HG03095 (cell line): ENCODE results near the gene MIPEP.

Experiments
- ATAC-seq: cut with Tn5 transposase; IDR thresholded peaks from one replicate; pipeline ENCODE4 v1.9.1; 2021; ENCODE audit warnings: moderate library complexity; ENCODE audit not compliant: unreplicated experiment

The MIPEP gene

DNA sequence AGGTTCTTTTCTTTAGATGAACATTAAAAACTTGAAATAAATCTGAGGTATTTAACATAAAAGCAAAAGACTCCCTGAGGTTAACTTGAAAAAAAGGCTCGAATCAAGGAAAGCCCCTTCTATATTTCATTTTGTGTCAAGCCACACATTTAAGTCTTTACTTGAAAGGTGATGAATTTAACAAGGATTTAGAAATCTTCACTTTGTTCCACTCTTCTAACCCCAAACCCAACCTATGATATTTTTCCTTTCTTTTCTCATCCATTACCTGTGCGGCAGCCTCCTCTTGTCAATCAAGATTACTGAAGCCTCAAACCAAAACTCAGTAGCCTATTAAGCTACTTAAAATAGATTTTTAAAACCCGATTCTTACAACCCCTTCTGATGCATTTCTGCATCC is 33.8 kb downstream of the MIPEP start:
- ATAC-seq: no peak

GRCh38 chr13:23852351-23852750 is 36.8 kb downstream of the MIPEP start:
- ATAC-seq: no peak

GRCh38 chr13:23851106-23851505 is 38.1 kb downstream of the MIPEP start:
- no peak for ATAC-seq

DNA sequence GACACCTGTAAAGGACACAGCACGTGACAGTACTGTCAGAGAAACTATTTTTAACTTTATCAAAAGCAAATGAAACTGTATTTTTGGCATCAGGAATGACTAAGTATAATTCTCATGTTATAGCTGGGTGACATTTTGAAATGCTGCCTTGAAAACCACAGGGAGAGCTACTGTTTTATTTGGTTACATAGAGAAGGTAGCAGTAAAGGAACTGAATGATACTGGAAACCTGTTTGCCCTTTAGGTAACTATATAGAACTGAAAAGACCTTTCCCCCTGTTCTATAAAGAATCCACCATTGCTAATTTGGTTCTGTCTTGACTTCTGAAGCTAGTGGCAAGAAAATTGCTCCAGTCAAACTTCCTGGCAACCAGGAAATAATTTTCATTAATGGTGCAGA is 39.1 kb downstream of the MIPEP start:
- no peak for ATAC-seq

DNA sequence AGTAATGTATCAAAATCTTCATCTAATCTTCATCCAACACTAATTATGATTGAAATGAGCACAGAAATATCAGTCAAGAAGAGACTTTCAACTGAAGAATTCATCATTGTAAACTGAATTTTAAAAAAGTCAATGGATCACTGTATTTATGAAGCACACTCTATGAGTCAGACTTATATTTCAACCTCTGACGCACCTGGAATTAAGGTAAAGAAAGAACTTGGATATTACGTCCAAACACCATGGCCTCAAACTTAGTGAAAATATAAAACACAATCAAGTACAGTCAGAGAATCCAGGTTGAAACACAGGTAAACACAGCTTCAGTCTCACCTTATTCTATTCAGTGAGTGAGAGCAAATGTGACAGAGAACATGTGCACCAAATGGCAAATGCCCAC is 39.5 kb downstream of the MIPEP start:
- no peak for ATAC-seq

GRCh38 chr13:23848646-23849141 is 40.5 kb downstream of the MIPEP start:
- ATAC-seq: no peak

GRCh38 chr13:23848019-23848418 is 41.2 kb downstream of the MIPEP start:
- ATAC-seq: no peak

DNA sequence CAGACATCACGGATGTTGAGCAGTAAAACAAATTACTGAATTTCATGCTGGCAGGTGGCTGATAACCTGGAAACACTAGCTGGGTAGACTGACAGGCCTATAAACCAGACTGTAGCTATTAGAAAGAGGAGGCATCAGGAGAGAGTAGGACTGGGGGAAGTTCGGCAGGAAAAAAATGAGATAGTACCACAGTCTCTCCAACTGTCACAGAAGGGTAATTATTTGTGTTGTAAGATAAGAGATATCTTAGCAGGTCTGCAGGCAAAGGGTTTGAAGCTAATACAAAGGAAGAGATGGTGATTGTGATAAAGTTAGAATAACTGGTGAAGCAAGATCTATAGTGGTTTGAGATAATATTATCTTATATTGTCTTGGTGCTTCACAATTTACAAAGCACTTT is 41.7 kb downstream of the MIPEP start:
- no peak for ATAC-seq

GRCh38 chr13:23845105-23845725 is 44.0 kb downstream of the MIPEP start:
- ATAC-seq: no peak

DNA sequence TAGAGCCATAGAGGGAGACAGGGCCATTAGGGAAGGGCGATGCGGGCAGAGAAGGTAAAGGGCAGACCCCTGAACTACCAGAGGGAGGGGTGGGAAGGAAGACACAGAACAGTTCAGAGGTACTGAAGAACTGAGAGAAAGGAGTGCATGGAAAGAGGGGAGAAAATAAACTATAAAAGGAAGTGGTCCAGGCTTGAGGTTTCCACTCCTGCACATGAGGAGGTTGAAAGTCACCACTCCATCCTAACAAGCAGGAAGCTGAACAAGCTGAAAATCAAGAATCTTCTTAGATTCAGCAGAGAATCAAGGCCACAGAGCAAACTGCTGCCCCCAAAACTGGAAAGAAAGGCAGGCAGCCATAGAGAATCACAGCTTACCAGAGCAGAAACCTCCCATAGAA is 45.1 kb downstream of the MIPEP start:
- ATAC-seq: no peak

- no peak for ATAC-seq
These were observed 45.8 kb downstream of the MIPEP start for GRCh38 chr13:23843436-23843835.

DNA sequence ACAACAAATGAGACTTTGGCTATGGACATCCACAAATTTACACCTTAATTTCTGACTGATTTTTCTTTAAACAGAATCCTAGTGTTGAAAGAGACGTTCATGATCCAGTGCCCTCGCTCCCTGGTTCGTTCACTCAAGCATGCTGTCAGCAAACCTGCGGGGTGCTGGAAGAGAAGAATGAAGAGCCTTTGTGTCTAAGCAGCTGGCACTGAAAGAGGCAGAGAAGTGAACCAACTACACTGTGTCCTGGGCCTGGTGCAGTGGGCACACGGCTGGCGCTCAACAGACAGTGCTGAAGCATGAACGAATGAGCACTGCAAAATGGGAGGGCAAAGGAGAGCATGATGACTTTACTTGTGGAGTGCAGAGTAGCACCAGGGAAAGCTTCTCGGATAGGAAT is 46.8 kb downstream of the MIPEP start:
- no peak for ATAC-seq

GRCh38 chr13:23833733-23834611 is 55.2 kb downstream of the MIPEP start:
- ATAC-seq: no peak

DNA sequence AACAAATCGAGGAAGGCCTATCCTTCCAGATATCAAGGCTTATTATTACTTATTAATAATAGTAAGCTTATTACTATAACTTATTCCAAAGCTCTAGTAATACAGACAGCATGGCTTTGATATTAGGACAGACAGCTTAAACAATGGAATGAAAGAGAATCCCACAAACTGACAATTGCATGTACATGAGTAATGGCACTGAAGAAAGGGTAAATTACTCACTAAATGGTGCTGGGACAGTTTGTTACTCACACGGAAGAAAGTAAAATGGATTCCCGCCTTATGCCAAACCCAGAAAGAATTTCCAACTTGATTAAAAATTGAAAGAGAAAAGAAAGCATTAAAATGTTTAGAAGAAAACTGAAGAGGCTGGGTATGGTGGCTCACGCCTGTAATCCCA is 60.3 kb downstream of the MIPEP start:
- ATAC-seq: no peak

DNA sequence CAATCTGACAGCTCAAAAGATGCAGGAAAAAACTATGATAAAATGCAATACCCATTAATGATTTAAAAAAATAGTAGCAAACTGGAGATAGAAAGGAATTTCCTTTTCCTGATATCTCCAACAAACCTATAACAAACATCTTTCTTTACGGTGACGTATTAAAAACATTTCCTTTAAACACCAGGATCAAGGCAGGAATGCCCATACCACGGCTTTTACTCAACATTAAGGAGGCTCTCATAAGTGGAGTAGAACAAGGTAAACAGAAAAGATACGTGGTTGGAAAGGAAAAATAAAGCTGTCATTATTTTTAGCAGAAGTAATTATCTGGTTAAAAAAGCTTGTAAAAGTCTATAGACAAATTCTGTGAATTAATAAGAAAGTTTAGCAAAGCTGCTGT is 61.1 kb downstream of the MIPEP start:
- ATAC-seq: no peak

- no peak for ATAC-seq
These were observed 64.0 kb downstream of the MIPEP start for GRCh38 chr13:23825179-23825578.

- ATAC-seq: no peak
These were observed 64.8 kb downstream of the MIPEP start for GRCh38 chr13:23824371-23824770.

DNA sequence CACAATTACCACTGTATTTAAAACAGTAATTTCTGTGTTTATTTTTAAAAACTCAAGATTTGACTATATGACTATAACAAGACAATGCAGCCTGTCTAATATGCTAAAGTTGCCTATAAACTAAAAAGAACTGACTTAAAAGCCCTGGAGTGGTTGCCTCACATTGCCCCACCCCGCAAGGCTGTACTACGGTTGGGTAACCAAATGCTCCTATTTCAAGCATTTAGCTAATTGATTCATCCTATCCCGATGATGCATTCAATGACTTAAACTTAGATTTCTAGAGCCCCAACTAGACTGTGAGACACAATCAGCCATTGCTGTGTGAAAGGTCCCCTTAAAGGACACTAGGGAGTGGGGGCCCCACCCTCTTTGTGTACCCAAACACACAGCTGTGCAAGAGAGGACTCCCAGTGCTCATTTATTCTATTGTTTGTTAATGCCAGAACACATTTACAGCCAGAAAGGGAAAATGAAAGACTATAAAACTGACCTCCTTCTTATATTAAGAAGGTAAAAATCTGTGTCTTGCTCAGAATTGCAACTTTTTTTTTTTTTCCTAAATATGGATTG is 66.9 kb downstream of the MIPEP start:
- ATAC-seq: no peak

- ATAC-seq: no peak
These were observed 68.7 kb downstream of the MIPEP start for GRCh38 chr13:23820530-23820929.

DNA sequence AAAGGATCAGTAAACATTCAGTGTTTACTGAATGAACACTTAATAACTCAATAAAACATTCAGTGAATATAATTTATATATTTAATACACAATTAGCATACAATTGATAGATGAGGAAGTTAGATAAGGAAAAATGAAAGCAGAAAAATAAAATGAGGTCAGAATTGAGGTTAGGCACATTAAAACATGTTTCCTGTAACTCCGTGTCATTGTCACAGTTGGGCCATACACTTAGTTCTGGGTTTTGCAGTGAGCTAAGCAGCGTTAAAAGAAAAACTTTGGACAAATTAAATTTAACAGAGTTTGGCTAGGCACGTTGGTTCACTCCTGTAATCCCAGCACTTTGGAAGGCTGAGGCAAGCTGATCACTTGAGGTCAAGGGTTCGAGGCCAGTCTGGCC is 71.4 kb downstream of the MIPEP start:
- no peak for ATAC-seq

DNA sequence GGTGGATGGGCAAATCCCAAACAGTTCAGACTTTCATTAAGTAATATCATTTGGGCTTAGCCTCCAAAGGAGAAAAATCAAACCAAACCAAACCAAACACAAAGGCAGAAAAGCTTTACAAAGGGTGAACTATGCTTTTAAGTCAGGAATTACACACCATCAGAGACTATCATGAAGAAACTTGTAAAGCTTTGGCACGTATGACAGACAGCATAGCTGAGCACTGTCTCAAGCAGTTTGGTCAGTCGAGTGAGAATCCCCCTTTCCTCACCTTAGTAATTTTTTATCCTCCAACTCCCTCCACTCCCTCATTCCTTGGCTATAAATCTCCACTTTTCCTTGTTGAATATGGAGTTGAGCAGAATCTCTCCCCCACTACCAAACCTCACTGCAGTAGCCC is 72.1 kb downstream of the MIPEP start:
- no peak for ATAC-seq

DNA sequence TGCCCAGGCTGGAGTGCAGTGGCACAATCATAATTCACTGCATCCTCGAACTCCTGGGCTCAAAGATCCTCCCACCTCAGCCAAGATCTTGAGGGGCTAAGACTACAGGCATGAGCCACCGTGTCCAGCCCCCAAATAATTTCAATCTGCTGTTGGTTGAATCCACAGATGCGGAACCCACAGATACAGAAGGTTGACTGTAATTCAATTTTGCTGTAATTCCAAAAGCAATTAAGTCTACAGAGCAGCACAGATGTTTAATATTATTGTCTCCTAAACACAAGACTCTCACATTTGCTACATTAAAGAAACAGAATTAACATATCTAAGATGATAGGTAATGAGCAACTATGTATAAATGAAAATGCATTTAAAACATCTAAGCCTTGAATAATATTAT is 75.6 kb downstream of the MIPEP start:
- no peak for ATAC-seq
